PC-3 (cell line): ENCODE results near the gene PIEZO2. TPM values are rescaled to one million over a fixed set of nuclear protein-coding genes. Genes with fewer than 3 reads are reported as not detected.

Source experiments
- ATAC-seq: fragments of 200-7000 bp; cut with Tn5 transposase; 2 replicates; pipeline ENCODE4 v1.9.1; 2020; ENCODE audit warnings: mild to moderate bottlenecking, moderate library complexity
- BruUV-seq: library from RNA; stranded (reverse); fragments of 400-500 nt; replicated peaks from 2 replicates; lab custom pipeline; 2021; lab: Mats Ljungman, UMichigan
- CTCF ChIA-PET: fragments of 300-600 bp; sonication (Branson Sonifier 250); formaldehyde crosslinking; loops from one replicate; lab custom pipeline; 2022; ENCODE audit warnings: antibody characterized with exemption; lab: Charles Lee
- POLR2A ChIA-PET: fragments of 300-600 bp; sonication (Branson Sonifier 250); formaldehyde crosslinking; loops from one replicate; lab custom pipeline; 2022; ENCODE audit warnings: antibody characterized with exemption; ENCODE audit not compliant: unreplicated experiment; lab: Charles Lee
- DNase-seq: peaks from one replicate; pipeline ENCODE4 v3.0.0-alpha.2; 2015
- H2AFZ ChIP-seq: fragments of 300-600 bp; sonication (generic); 2 replicates; pipeline ENCODE4 v1.6.0; 2016; ENCODE audit warnings: antibody characterized with exemption, low read length
- H3F3A ChIP-seq: fragments of 300-600 bp; sonication (generic); one replicate; pipeline ENCODE4 v1.6.0; 2017; ENCODE audit warnings: antibody characterized with exemption, low read length, control low read depth, mild to moderate bottlenecking; ENCODE audit not compliant: unreplicated experiment
- H3K27ac ChIP-seq: fragments of 300-600 bp; sonication (generic); 2 replicates; pipeline ENCODE4 v1.5.1; 2016; ENCODE audit warnings: mild to moderate bottlenecking, low read length
- H3K27me3 ChIP-seq: fragments of 300-600 bp; sonication (generic); 2 replicates; pipeline ENCODE4 v1.6.1; 2016; ENCODE audit warnings: low read length, mixed read lengths
- H3K36me3 ChIP-seq: fragments of 300-600 bp; sonication (generic); 2 replicates; pipeline ENCODE4 v1.6.1; 2016; ENCODE audit warnings: low read depth, mixed run types, low read length, mixed read lengths
- H3K4me1 ChIP-seq: fragments of 300-600 bp; sonication (generic); 2 replicates; pipeline ENCODE4 v1.5.1; 2016; ENCODE audit warnings: low read length; ENCODE audit not compliant: insufficient read depth
- H3K4me2 ChIP-seq: fragments of 300-600 bp; sonication (generic); 2 replicates; pipeline ENCODE4 v1.6.0; 2016; ENCODE audit warnings: low read length
- H3K4me3 ChIP-seq: fragments of 300-600 bp; sonication (generic); 2 replicates; pipeline ENCODE4 v1.5.1; 2016; ENCODE audit warnings: mild to moderate bottlenecking, low read length, mixed read lengths
- H3K79me2 ChIP-seq: fragments of 300-600 bp; sonication (generic); 2 replicates; pipeline ENCODE4 v1.6.1; 2017; ENCODE audit warnings: low read length, mixed read lengths
- H3K9ac ChIP-seq: fragments of 300-600 bp; sonication (generic); 2 replicates; pipeline ENCODE4 v1.6.0; 2016; ENCODE audit warnings: mild to moderate bottlenecking, low read length
- H3K9me2 ChIP-seq: fragments of 300-600 bp; sonication (generic); replicated peaks from 2 replicates; pipeline ENCODE4 v1.6.1; 2016; ENCODE audit warnings: mixed run types, low read length, mixed read lengths
- H3K9me3 ChIP-seq: fragments of 300-600 bp; sonication (generic); 2 replicates; pipeline ENCODE4 v1.6.1; 2016; ENCODE audit warnings: low read length, mixed read lengths
- H4K20me1 ChIP-seq: fragments of 300-600 bp; sonication (generic); 2 replicates; pipeline ENCODE4 v1.6.1; 2016; ENCODE audit warnings: low read length, mixed read lengths
- CTCF ChIP-seq: fragments of 300-600 bp; sonication (generic); conservative IDR thresholded peaks from 2 replicates; pipeline ENCODE4 v1.5.1; 2017; ENCODE audit warnings: antibody characterized with exemption, low read depth, mild to moderate bottlenecking, low read length
- EZH2 ChIP-seq: fragments of 300-600 bp; sonication (generic); IDR thresholded peaks from one replicate; pipeline ENCODE4 v1.6.1; 2017; ENCODE audit warnings: antibody characterized with exemption, mild to moderate bottlenecking, low read length; ENCODE audit not compliant: unreplicated experiment
- EZH2phosphoT487 ChIP-seq: fragments of 300-600 bp; sonication (generic); IDR thresholded peaks from 2 replicates; pipeline ENCODE4 v1.6.1; 2018; ENCODE audit warnings: mild to moderate bottlenecking, antibody characterized with exemption, low read length, borderline replicate concordance
- intact Hi-C: fragments of 100-400 bp; cut with micrococcal nuclease; formaldehyde crosslinking; loops from 2 replicates; pipeline ENCODE4 v1.9.0; 2023
- total RNA-seq: library from RNA; depleted of rRNA; stranded (reverse); fragments of >200 nt; gene quantifications from 2 replicates; pipeline ENCODE4 v1.2.3, GENCODE V29; 2014

Gene PIEZO2
- total RNA-seq, 1 experiment from 2014 or later = not detected

GRCh38 chr18:10705786-10706185 is 443.6 kb downstream of the PIEZO2 start:
- no peak for ATAC-seq
- BruUV-seq = no TSS peak
- no peak for DNase-seq

GRCh38 chr18:10705291-10705690 is 444.1 kb downstream of the PIEZO2 start:
- ATAC-seq (no peak), DNase-seq (no peak)
- no peak overlapping the region for H3K9ac ChIP-seq
- BruUV-seq = no TSS peak
- no peak overlapping the region for H3K27ac ChIP-seq
- TF ChIP-seq EZH2 = no peak
- H3F3A ChIP-seq = no peaks in the 10 kb centered on the region
- no peak overlapping the region for H3K4me2 ChIP-seq
- H2AFZ ChIP-seq = no peak overlapping the region
- POLR2A ChIA-PET = interaction anchor here (0.6 kb wide), 1 partner anchor 84 kb away, joined by 7 read pairs; no protein-coding TSS in a partner anchor
- no peaks in the 10 kb centered on the region for H4K20me1 ChIP-seq
- H3K36me3 ChIP-seq = no peaks in the 10 kb centered on the region
- H3K4me1 ChIP-seq = no peaks in the 10 kb centered on the region
- CTCF ChIA-PET = no interaction called here
- H3K27me3 ChIP-seq = peaks cover 84% of the 10 kb centered on the region
- no peaks in the 10 kb centered on the region for H3K9me3 ChIP-seq
- intact Hi-C loops = no loop called here
- no peaks in the 10 kb centered on the region for H3K9me2 ChIP-seq
- no peaks in the 10 kb centered on the region for H3K79me2 ChIP-seq
- H3K4me3 ChIP-seq = no peak overlapping the region

More at GRCh38 chr18:10705786-10706185, 443.6 kb downstream of the PIEZO2 start:
- Histone ChIP-seq H3K36me3 (no peaks in the 10 kb centered on the region), H4K20me1 (no peaks in the 10 kb centered on the region), H3K27me3 (peaks cover 86% of the 10 kb centered on the region), H3K27ac (no peak overlapping the region), H2AFZ (no peak overlapping the region), H3F3A (no peaks in the 10 kb centered on the region), H3K4me3 (no peak overlapping the region), H3K9me2 (no peaks in the 10 kb centered on the region), H3K4me2 (no peak overlapping the region), H3K4me1 (no peaks in the 10 kb centered on the region), H3K9me3 (no peaks in the 10 kb centered on the region), H3K9ac (no peak overlapping the region), H3K79me2 (no peaks in the 10 kb centered on the region)
- TF ChIP-seq EZH2 (no peak), EZH2phosphoT487 (no peak)
- intact Hi-C loops = no loop called here
- CTCF ChIA-PET = no interaction called here
- POLR2A ChIA-PET = no interaction called here

- Histone ChIP-seq H3F3A (no peaks in the 10 kb centered on the region), H3K79me2 (no peaks in the 10 kb centered on the region), H3K36me3 (no peaks in the 10 kb centered on the region), H3K4me2 (no peak overlapping the region), H3K27me3 (peaks cover 79% of the 10 kb centered on the region), H3K9me3 (no peaks in the 10 kb centered on the region), H3K4me1 (no peaks in the 10 kb centered on the region), H2AFZ (no peak overlapping the region), H3K4me3 (no peak overlapping the region), H4K20me1 (no peaks in the 10 kb centered on the region), H3K9ac (no peak overlapping the region), H3K27ac (no peak overlapping the region), H3K9me2 (no peaks in the 10 kb centered on the region)
- TF ChIP-seq EZH2 (no peak), EZH2phosphoT487 (no peak), CTCF (no peak)
- intact Hi-C loops = no loop called here
- POLR2A ChIA-PET = interaction anchor here (0.7 kb wide), 1 partner anchor 22 kb away, joined by 3 read pairs; no protein-coding TSS in a partner anchor
- ATAC-seq = no peak
- CTCF ChIA-PET = no interaction called here
- no TSS peak for BruUV-seq
- DNase-seq = no peak
These were observed 447.2 kb downstream of the PIEZO2 start for GRCh38 chr18:10702206-10702605.

- ATAC-seq (no peak), DNase-seq (no peak)
- Histone ChIP-seq H3K9ac (no peak overlapping the region), H4K20me1 (no peaks in the 10 kb centered on the region), H3F3A (no peaks in the 10 kb centered on the region), H3K4me2 (no peak overlapping the region), H3K9me2 (no peaks in the 10 kb centered on the region), H3K9me3 (no peaks in the 10 kb centered on the region), H3K79me2 (no peaks in the 10 kb centered on the region), H3K27ac (no peak overlapping the region), H3K27me3 (peaks cover 63% of the 10 kb centered on the region), H2AFZ (no peak overlapping the region), H3K4me1 (no peaks in the 10 kb centered on the region), H3K4me3 (no peak overlapping the region), H3K36me3 (no peaks in the 10 kb centered on the region)
- ChIA-PET POLR2A (no interaction called here), CTCF (no interaction called here)
- no TSS peak for BruUV-seq
- intact Hi-C loops = no loop called here
- TF ChIP-seq EZH2 (no peak), EZH2phosphoT487 (no peak), CTCF (no peak)
These were observed 459.0 kb downstream of the PIEZO2 start for GRCh38 chr18:10690366-10690765.
